Measurements from ENCODE around the gene RAB40C.

Gene RAB40C

GRCh38 chr16:674214-674881, 84.5 kb downstream of the RAB40C start:
- H3K27ac ChIP-seq (ENCODE audit: low read depth, low read length): no peak overlapping the region
- no peak overlapping the region for H2AFZ ChIP-seq (ENCODE audit: low read length, unreplicated experiment)
- peaks cover 2% of the 10 kb centered on the region for H3K79me2 ChIP-seq (ENCODE audit: control insufficient read depth, insufficient read depth, low read length, unreplicated experiment)
- H3K4me1 ChIP-seq (ENCODE audit: control insufficient read depth, insufficient read depth, low read length, unreplicated experiment): no peaks in the 10 kb centered on the region
- no peaks in the 10 kb centered on the region for H3K27me3 ChIP-seq (ENCODE audit: insufficient read depth, low read length)
- H3K36me3 ChIP-seq (ENCODE audit: insufficient read depth, low read length): peaks cover 17% of the 10 kb centered on the region; the same call in 1 of the 2 replicates
- no peak overlapping the region for H3K4me3 ChIP-seq (ENCODE audit: low read depth, low read length)

- Histone ChIP-seq H3K4me1 (ENCODE audit: control insufficient read depth, insufficient read depth, low read length, unreplicated experiment) (no peaks in the 10 kb centered on the region), H3K27ac (ENCODE audit: low read depth, low read length) (no peak within 1 kb of the TSS), H3K4me3 (ENCODE audit: low read depth, low read length) (peak within 1 kb of the TSS; percentile 54; the same call in 1 of the 2 replicates)
Measured at GRCh38 chr16:674968-675883, 85.4 kb downstream of the RAB40C start, which contains the start of gene RHBDL1. RHBDL1 (plus strand) TSS chr16:675671; CDS start chr16:675791, 120 bp downstream.

GRCh38 chr16:675884-676564, 86.2 kb downstream of the RAB40C start:
- peaks cover 11% of the 10 kb centered on the region; the same call in 1 of the 2 replicates for H3K36me3 ChIP-seq (ENCODE audit: insufficient read depth, low read length)
- H3K4me3 ChIP-seq (ENCODE audit: low read depth, low read length): no peak overlapping the region
- H3K27ac ChIP-seq (ENCODE audit: low read depth, low read length): no peak overlapping the region
- no peaks in the 10 kb centered on the region for H3K4me1 ChIP-seq (ENCODE audit: control insufficient read depth, insufficient read depth, low read length, unreplicated experiment)
- H3K27me3 ChIP-seq (ENCODE audit: insufficient read depth, low read length): no peaks in the 10 kb centered on the region
- H2AFZ ChIP-seq (ENCODE audit: low read length, unreplicated experiment): no peak overlapping the region
- H3K79me2 ChIP-seq (ENCODE audit: control insufficient read depth, insufficient read depth, low read length, unreplicated experiment): peaks cover 7% of the 10 kb centered on the region

More at GRCh38 chr16:674968-675883, 85.4 kb downstream of the RAB40C start, which contains the start of gene RHBDL1:
- peaks cover 15% of the 10 kb centered on the region; the same call in 1 of the 2 replicates for H3K36me3 ChIP-seq (ENCODE audit: insufficient read depth, low read length)
- H2AFZ ChIP-seq (ENCODE audit: low read length, unreplicated experiment): no peak within 1 kb of the TSS
- no peaks in the 10 kb centered on the region for H3K27me3 ChIP-seq (ENCODE audit: insufficient read depth, low read length)
- no peaks in the 10 kb centered on the region for H3K79me2 ChIP-seq (ENCODE audit: control insufficient read depth, insufficient read depth, low read length, unreplicated experiment)

- Histone ChIP-seq H3K4me3 (ENCODE audit: low read depth, low read length) (no peak overlapping the region), H3K4me1 (ENCODE audit: control insufficient read depth, insufficient read depth, low read length, unreplicated experiment) (peaks cover 5% of the 10 kb centered on the region), H3K27me3 (ENCODE audit: insufficient read depth, low read length) (no peaks in the 10 kb centered on the region), H2AFZ (ENCODE audit: low read length, unreplicated experiment) (no peak overlapping the region), H3K36me3 (ENCODE audit: insufficient read depth, low read length) (peaks cover 7% of the 10 kb centered on the region; the same call in 1 of the 2 replicates), H3K27ac (ENCODE audit: low read depth, low read length) (no peak overlapping the region), H3K79me2 (ENCODE audit: control insufficient read depth, insufficient read depth, low read length, unreplicated experiment) (peaks cover 12% of the 10 kb centered on the region)
Measured at GRCh38 chr16:676565-676902, 86.7 kb downstream of the RAB40C start.

- H3K4me1 ChIP-seq (ENCODE audit: control insufficient read depth, insufficient read depth, low read length, unreplicated experiment): peaks cover 8% of the 10 kb centered on the region
- no peaks in the 10 kb centered on the region for H3K27me3 ChIP-seq (ENCODE audit: insufficient read depth, low read length)
- H3K4me3 ChIP-seq (ENCODE audit: low read depth, low read length): no peak overlapping the region
- H3K36me3 ChIP-seq (ENCODE audit: insufficient read depth, low read length): peaks cover 10% of the 10 kb centered on the region; the same call in 1 of the 2 replicates
- H3K27ac ChIP-seq (ENCODE audit: low read depth, low read length): no peak overlapping the region
- H3K79me2 ChIP-seq (ENCODE audit: control insufficient read depth, insufficient read depth, low read length, unreplicated experiment): peaks cover 16% of the 10 kb centered on the region
- H2AFZ ChIP-seq (ENCODE audit: low read length, unreplicated experiment): no peak overlapping the region
Measured at GRCh38 chr16:676913-677312, 87.0 kb downstream of the RAB40C start.

- Histone ChIP-seq H2AFZ (ENCODE audit: low read length, unreplicated experiment) (no peak overlapping the region), H3K27ac (ENCODE audit: low read depth, low read length) (no peak overlapping the region), H3K79me2 (ENCODE audit: control insufficient read depth, insufficient read depth, low read length, unreplicated experiment) (peaks cover 22% of the 10 kb centered on the region), H3K4me1 (ENCODE audit: control insufficient read depth, insufficient read depth, low read length, unreplicated experiment) (peaks cover 14% of the 10 kb centered on the region), H3K4me3 (ENCODE audit: low read depth, low read length) (no peak overlapping the region), H3K27me3 (ENCODE audit: insufficient read depth, low read length) (no peaks in the 10 kb centered on the region), H3K36me3 (ENCODE audit: insufficient read depth, low read length) (peaks cover 9% of the 10 kb centered on the region; the same call in 1 of the 2 replicates)
Measured at GRCh38 chr16:677316-678190, 87.7 kb downstream of the RAB40C start.

GRCh38 chr16:678209-678857, 88.5 kb downstream of the RAB40C start:
- Histone ChIP-seq H3K27ac (ENCODE audit: low read depth, low read length) (no peak overlapping the region), H2AFZ (ENCODE audit: low read length, unreplicated experiment) (no peak overlapping the region), H3K79me2 (ENCODE audit: control insufficient read depth, insufficient read depth, low read length, unreplicated experiment) (peaks cover 30% of the 10 kb centered on the region), H3K4me1 (ENCODE audit: control insufficient read depth, insufficient read depth, low read length, unreplicated experiment) (peaks cover 20% of the 10 kb centered on the region), H3K36me3 (ENCODE audit: insufficient read depth, low read length) (peaks cover 16% of the 10 kb centered on the region; the same call in 1 of the 2 replicates), H3K27me3 (ENCODE audit: insufficient read depth, low read length) (no peaks in the 10 kb centered on the region), H3K4me3 (ENCODE audit: low read depth, low read length) (no peak overlapping the region)

Measured in ACC112 (cell line).